Measurements from ENCODE around the gene ABHD15. TPM values are rescaled to one million over a fixed set of nuclear protein-coding genes. Genes with fewer than 3 reads are reported as not detected.
A peak's percentile ranks its signal among the peaks of the same experiment; 100 is the strongest.

Gene ABHD15
- polyA plus RNA-seq, 3 donors = 3.1 to 4.6 (median 3.6) TPM

DNA sequence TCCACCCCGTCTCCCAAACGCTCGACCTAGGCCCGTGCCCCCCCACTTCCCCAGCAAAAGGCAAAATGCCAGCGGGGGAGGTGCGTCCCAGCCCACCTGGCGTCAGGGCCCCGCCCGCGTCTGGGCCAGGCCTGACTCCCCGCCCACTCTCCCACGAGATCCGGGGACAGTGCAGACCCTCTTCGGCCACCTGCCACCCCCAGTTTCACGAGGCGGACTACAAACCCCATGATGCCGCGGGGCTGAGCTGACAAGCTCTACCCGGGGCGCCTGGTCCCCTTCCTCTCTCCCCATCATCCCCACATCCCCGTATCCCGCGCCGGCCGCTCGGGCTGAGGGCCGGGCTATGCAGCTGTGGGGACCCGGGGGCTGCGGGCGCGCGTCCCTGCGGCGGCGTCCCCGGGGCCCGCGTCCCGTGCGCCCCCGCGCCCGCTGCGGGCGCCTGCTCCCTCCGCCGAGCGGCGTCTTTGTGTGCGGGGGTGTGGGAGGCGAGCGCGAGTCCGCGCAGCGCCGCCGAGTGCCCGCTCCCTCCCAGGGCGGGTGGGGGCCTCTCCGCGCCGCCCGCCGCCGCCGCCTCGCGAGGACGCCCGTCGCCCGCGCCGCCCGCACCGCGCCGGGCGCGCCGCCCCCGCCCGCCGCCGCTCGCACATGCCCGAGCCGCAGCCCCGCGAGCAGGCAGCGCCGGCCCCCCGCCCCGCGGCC is 26.2 kb upstream of the ABHD15 start, which contains the start of gene ANKRD13B:
Gene ANKRD13B, plus strand, starts transcription at position 283 of the 702 bp plus-strand sequence. CDS start 490 bp downstream, outside the sequence.
- H3K27ac ChIP-seq (ENCODE audit: low read depth in 1 of 2, low read length in 2 of 2) = no peak within 1 kb of the TSS
- H3K36me3 ChIP-seq (replicated peaks in 1 of 2; ENCODE audit: control insufficient read depth in 1 of 2, insufficient read depth in 2 of 2, low read length in 2 of 2) = no peaks in the 10 kb centered on the region
- peak within 1 kb of the TSS; percentile 18 for H3K9ac ChIP-seq (ENCODE audit: insufficient read depth, low read length, poor library complexity, severe bottlenecking)
- H3K27me3 ChIP-seq (ENCODE audit: control insufficient read depth in 2 of 2, insufficient read depth in 2 of 2, low read length in 2 of 2) = peaks cover 2 to 29% of the 10 kb centered on the region in 2 donors
- peak within 1 kb of the TSS; percentile 75 to 92 for H3K4me3 Mint-ChIP-seq
- peaks cover 48 to 52% of the 10 kb centered on the region in 2 donors for H3K4me1 ChIP-seq (ENCODE audit: control insufficient read depth in 1 of 2, insufficient read depth in 2 of 2, low read length in 2 of 2)
- peaks cover 48% of the 10 kb centered on the region for H3K4me1 Mint-ChIP-seq
- no peaks in the 10 kb centered on the region for H3K36me3 Mint-ChIP-seq
- H2AFZ ChIP-seq (ENCODE audit: insufficient read depth, low read depth, low read length, poor library complexity, severe bottlenecking) = peak within 1 kb of the TSS; percentile 73
- TF ChIP-seq, protein P1, sequence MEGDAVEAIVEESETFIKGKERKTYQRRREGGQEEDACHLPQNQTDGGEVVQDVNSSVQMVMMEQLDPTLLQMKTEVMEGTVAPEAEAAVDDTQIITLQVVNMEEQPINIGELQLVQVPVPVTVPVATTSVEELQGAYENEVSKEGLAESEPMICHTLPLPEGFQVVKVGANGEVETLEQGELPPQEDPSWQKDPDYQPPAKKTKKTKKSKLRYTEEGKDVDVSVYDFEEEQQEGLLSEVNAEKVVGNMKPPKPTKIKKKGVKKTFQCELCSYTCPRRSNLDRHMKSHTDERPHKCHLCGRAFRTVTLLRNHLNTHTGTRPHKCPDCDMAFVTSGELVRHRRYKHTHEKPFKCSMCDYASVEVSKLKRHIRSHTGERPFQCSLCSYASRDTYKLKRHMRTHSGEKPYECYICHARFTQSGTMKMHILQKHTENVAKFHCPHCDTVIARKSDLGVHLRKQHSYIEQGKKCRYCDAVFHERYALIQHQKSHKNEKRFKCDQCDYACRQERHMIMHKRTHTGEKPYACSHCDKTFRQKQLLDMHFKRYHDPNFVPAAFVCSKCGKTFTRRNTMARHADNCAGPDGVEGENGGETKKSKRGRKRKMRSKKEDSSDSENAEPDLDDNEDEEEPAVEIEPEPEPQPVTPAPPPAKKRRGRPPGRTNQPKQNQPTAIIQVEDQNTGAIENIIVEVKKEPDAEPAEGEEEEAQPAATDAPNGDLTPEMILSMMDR (IDR thresholded peaks at IDR 0.05) = no peak
- DNase-seq = no peak
- peaks cover 13% of the 10 kb centered on the region for H4K20me1 ChIP-seq (ENCODE audit: insufficient read depth, low read length)
- peak within 1 kb of the TSS in 3 of 7 donors; percentile 38 to 74 (median 41) for H3K27ac Mint-ChIP-seq
- H3K9me3 Mint-ChIP-seq = peaks cover 0 to 3% (median 0%) of the 10 kb centered on the region in 7 donors
- intact Hi-C loops (cut with micrococcal nuclease) = no loop called here
- no peaks in the 10 kb centered on the region for H3K9me3 ChIP-seq (replicated peaks in 1 of 2; ENCODE audit: control insufficient read depth in 1 of 2, insufficient read depth in 1 of 2, low read length in 2 of 2)
- H3K4me2 ChIP-seq (replicated peaks; ENCODE audit: extremely low read depth, low read length, poor library complexity, severe bottlenecking) = peak within 1 kb of the TSS; percentile 96
- H3K79me2 ChIP-seq (ENCODE audit: insufficient read depth, low read length) = peaks cover 10% of the 10 kb centered on the region
- H3K27me3 Mint-ChIP-seq (ENCODE audit: low read depth in 3 of 3) = peaks cover 24 to 45% (median 35%) of the 10 kb centered on the region in 3 donors
- peak within 1 kb of the TSS; percentile 42 to 88 (median 50) for H3K4me3 ChIP-seq (replicated peaks in 1 of 3; ENCODE audit: low read depth in 2 of 3, low read length in 3 of 3)
- WGBS (ENCODE audit: insufficient coverage) = under 1% methylated on average over 96 of the region's 96 CpGs

DNA sequence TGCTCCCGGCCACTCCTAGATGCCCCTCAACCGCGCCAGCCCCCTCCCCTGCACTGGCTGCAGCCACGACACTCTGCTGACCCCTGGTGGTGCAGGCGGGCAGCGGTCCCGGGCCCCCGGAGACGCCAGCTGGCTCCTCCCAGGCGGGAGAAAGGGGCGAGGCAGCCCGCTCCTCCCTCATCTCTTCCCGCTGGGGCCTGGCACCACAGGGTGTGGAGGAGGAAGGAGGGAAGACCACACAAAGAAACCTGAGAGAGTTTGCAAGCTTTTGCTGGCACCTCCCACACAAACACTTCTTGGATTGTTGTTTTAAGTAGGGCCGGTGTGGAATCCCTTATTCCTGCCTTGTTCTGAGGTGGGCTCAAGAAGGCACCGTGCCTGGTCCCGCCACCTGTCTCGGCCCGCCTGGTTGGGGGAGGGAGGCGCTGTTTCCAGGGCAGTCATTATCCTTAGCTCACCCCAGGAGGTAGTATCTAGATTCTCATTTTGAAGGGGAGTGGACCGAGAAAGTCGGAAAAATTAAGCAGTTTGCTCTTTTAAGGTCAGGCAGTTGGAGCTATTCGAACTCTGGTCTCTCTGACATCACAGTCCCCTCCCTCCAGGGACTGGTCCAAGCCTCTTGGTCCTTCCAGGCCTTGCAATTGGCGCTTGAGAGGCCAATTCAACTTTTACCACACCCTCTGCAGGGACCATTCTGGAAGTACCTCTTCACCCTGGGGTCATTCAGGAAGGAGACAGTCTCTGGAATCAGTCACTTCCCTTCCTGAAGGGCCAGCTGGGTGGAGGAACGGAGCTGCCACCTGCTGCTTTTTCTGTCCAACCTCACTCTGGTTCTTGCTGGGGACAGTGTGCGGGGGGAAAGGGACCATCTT is 25.1 kb upstream of the ABHD15 start:
- no peaks in the 10 kb centered on the region for H3K9me3 ChIP-seq (replicated peaks in 1 of 2; ENCODE audit: control insufficient read depth in 1 of 2, insufficient read depth in 1 of 2, low read length in 2 of 2)
- Mint-ChIP-seq H3K27ac (peak overlapping the region in 3 of 7 donors; percentile 38 to 74 (median 50)), H3K4me1 (peaks cover 58% of the 10 kb centered on the region), H3K9me3 (peaks cover 0 to 3% (median 0%) of the 10 kb centered on the region in 7 donors), H3K36me3 (no peaks in the 10 kb centered on the region), H3K27me3 (ENCODE audit: low read depth in 3 of 3) (peaks cover 24 to 45% (median 35%) of the 10 kb centered on the region in 3 donors), H3K4me3 (peak overlapping the region; percentile 75 to 92)
- peak in 2 of 3 donors; percentile 60 to 63 for DNase-seq
- peaks cover 2 to 29% of the 10 kb centered on the region in 2 donors for H3K27me3 ChIP-seq (ENCODE audit: control insufficient read depth in 2 of 2, insufficient read depth in 2 of 2, low read length in 2 of 2)
- peak overlapping the region in 2 of 3 experiments; percentile 23 to 88 for H3K4me3 ChIP-seq (replicated peaks in 1 of 3; ENCODE audit: low read depth in 2 of 3, low read length in 3 of 3)
- H3K27ac ChIP-seq (ENCODE audit: low read depth in 1 of 2, low read length in 2 of 2) = no peak overlapping the region
- TF ChIP-seq, protein P1 (IDR thresholded peaks at IDR 0.05) = peak; percentile 89
- H2AFZ ChIP-seq (ENCODE audit: insufficient read depth, low read depth, low read length, poor library complexity, severe bottlenecking) = peak overlapping the region; percentile 73
- H3K79me2 ChIP-seq (ENCODE audit: insufficient read depth, low read length) = peaks cover 21% of the 10 kb centered on the region
- H3K4me2 ChIP-seq (replicated peaks; ENCODE audit: extremely low read depth, low read length, poor library complexity, severe bottlenecking) = peak overlapping the region; percentile 96
- H4K20me1 ChIP-seq (ENCODE audit: insufficient read depth, low read length) = peaks cover 23% of the 10 kb centered on the region
- WGBS (ENCODE audit: insufficient coverage) = 11% methylated on average over 11 of the region's 25 CpGs
- intact Hi-C loops (cut with micrococcal nuclease) = no loop called here
- peaks cover 58 to 62% of the 10 kb centered on the region in 2 donors for H3K4me1 ChIP-seq (ENCODE audit: control insufficient read depth in 1 of 2, insufficient read depth in 2 of 2, low read length in 2 of 2)
- no peak overlapping the region for H3K9ac ChIP-seq (ENCODE audit: insufficient read depth, low read length, poor library complexity, severe bottlenecking)
- H3K36me3 ChIP-seq (replicated peaks in 1 of 2; ENCODE audit: control insufficient read depth in 1 of 2, insufficient read depth in 2 of 2, low read length in 2 of 2) = no peaks in the 10 kb centered on the region
